HG03097 (cell line): Measurements from ENCODE around the gene OASL.

Source experiments
- ATAC-seq: cut with Tn5 transposase; IDR thresholded peaks from one replicate; pipeline ENCODE4 v1.9.1; 2021; ENCODE audit not compliant: unreplicated experiment, low FRiP score

OASL gene

GRCh38 chr12:120972870-120973543 lies 66.0 kb downstream of the OASL start:
- no peak for ATAC-seq

GRCh38 chr12:120971299-120972180 lies 67.5 kb downstream of the OASL start:
- ATAC-seq: no peak

DNA sequence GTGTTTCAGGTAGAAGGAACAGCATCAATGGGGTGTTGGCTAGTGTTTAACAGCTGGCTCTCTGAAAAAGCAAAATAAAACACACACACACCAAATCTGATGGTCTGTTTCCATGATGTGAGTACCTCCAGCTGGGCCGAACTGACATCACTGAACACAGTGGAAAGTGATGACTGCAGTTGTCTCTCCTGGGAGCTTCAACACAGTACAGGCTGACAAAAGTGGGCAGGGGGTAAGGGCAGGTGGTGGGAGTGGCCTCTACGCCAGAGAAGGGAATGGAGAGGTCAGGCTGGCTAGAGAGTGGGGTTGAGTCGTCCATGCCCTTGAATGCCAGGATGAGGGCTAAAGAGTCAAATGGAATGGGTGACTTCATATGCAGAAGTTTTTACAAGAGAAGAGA lies 68.7 kb downstream of the OASL start:
- ATAC-seq: no peak
